Panc1 (cell line): ENCODE results near the gene SLC13A3. TPM values are rescaled to one million over a fixed set of nuclear protein-coding genes. Genes with fewer than 3 reads are reported as not detected.

ENCODE experiments used
- ATAC-seq: fragments of 200-7000 bp; cut with Tn5 transposase; 2 replicates; pipeline ENCODE4 v1.9.1; 2020; ENCODE audit warnings: mild to moderate bottlenecking, moderate library complexity
- BruUV-seq: library from RNA; stranded (reverse); fragments of 400-500 nt; replicated peaks from 2 replicates; lab custom pipeline; 2021; lab: Mats Ljungman, UMichigan
- CTCF ChIA-PET: fragments of 300-600 bp; sonication (Branson Sonifier 250); formaldehyde crosslinking; loops from one replicate; lab custom pipeline; 2022; ENCODE audit warnings: antibody characterized with exemption; lab: Charles Lee
- POLR2A ChIA-PET: fragments of 300-600 bp; sonication (Branson Sonifier 250); formaldehyde crosslinking; loops from one replicate; lab custom pipeline; 2022; ENCODE audit warnings: antibody characterized with exemption; lab: Charles Lee
- DNase-seq: peaks from one replicate; pipeline ENCODE4 v3.0.0-alpha.2; 2010; ENCODE audit warnings: low read depth, low spot score
- H3K27ac ChIP-seq: 2 replicates; pipeline ENCODE4 v1.5.1; 2011; ENCODE audit warnings: mild to moderate bottlenecking, low read length, inconsistent platforms
- H3K27me3 ChIP-seq: fragments of 200-500 bp; sonication (Bioruptor generic); 2 replicates; pipeline ENCODE4 v1.6.0; 2014; ENCODE audit warnings: low read length, inconsistent platforms; ENCODE audit not compliant: control insufficient read depth, insufficient read depth
- H3K36me3 ChIP-seq: fragments of 200-500 bp; sonication (Bioruptor generic); 2 replicates; pipeline ENCODE4 v1.5.1; 2014; ENCODE audit warnings: inconsistent platforms, mild to moderate bottlenecking, low read length, moderate library complexity; ENCODE audit not compliant: control insufficient read depth, insufficient read depth
- H3K4me1 ChIP-seq: 2 replicates; pipeline ENCODE4 v1.5.1; 2011; ENCODE audit warnings: inconsistent platforms, mild to moderate bottlenecking, low read length, moderate library complexity; ENCODE audit not compliant: control insufficient read depth, insufficient read depth
- H3K4me3 ChIP-seq, 2 experiments: 2 replicates each; pipeline ENCODE4 v1.5.1; 2011 to 2012; ENCODE audit warnings: low read depth in 2 of 2, low read length in 2 of 2, mild to moderate bottlenecking in 2 of 2, inconsistent platforms in 1 of 2, moderate library complexity in 1 of 2
- H3K9me3 ChIP-seq: fragments of 200-500 bp; sonication (Bioruptor generic); 2 replicates; pipeline ENCODE4 v1.5.1; 2014; ENCODE audit warnings: low read depth, mild to moderate bottlenecking, inconsistent platforms, low read length, moderate library complexity; ENCODE audit not compliant: control insufficient read depth, insufficient read depth
- CTCF ChIP-seq: fragments of 450-650 bp; IDR thresholded peaks from 2 replicates; pipeline ENCODE4 v1.5.1; 2017; ENCODE audit warnings: mild to moderate bottlenecking
- POLR2AphosphoS5 ChIP-seq: IDR thresholded peaks from 2 replicates; pipeline ENCODE4 v1.6.1; 2012; ENCODE audit warnings: mild to moderate bottlenecking, low read depth, low read length, moderate library complexity
- SIN3A ChIP-seq: IDR thresholded peaks from 2 replicates; pipeline ENCODE4 v1.6.1; 2012; ENCODE audit warnings: low read depth, mild to moderate bottlenecking, low read length, moderate library complexity, borderline replicate concordance; ENCODE audit not compliant: insufficient read depth
- TCF7L2 ChIP-seq: IDR thresholded peaks from 2 replicates; pipeline ENCODE4 v1.6.1; 2011; ENCODE audit warnings: mild to moderate bottlenecking, low read depth, low read length, inconsistent platforms
- in situ Hi-C: cut with HindIII; loops from 2 replicates; pipeline ENCODE4 v1.10.0; 2016; ENCODE audit warnings: low sequenced_read_pairs, low pct_unique_long_range_greater_than_20kb
- intact Hi-C: fragments of 100-400 bp; cut with micrococcal nuclease; formaldehyde crosslinking; loops from one replicate; pipeline ENCODE4 v1.10.0; 2022; ENCODE audit not compliant: unreplicated experiment
- total RNA-seq: library from RNA; stranded (reverse); gene quantifications from one replicate; pipeline ENCODE4 v1.2.1, GENCODE V29; 2021; ENCODE audit not compliant: unreplicated experiment
- TF ChIP-seq, protein P1 (sequence below), 2 experiments: IDR thresholded peaks; 2 replicates each; pipeline ENCODE4 v1.6.1; 2011 to 2012; ENCODE audit warnings: low read depth in 2 of 2, control low read depth in 1 of 2, low read length in 1 of 2, mild to moderate bottlenecking in 1 of 2, moderate library complexity in 1 of 2; ENCODE audit not compliant: insufficient read depth in 1 of 2

SLC13A3 gene
- total RNA-seq, 1 experiment from 2014 or later, result 0.31 TPM

DNA sequence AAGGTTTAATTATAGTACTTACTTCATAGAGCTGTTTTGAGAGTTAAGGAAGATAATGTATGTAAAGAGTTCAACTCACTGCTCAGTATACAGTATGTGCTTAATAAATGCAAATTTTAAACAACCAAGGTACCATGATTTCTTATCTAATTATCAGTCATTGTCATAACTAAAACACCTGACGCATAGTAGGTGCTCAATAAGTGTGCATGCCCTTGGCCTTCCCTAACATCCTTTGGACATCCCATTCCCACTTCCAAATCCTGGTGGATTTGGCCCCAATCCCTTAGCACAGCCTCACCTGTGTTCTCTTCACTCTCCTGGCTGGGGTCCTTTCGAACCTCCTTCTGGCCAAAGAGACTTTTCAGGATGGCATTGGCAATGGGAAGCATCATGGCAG is 41.1 kb downstream of the SLC13A3 start:
- H3K27ac ChIP-seq, result no peak overlapping the region
- DNase-seq, result no peak
- no peaks in the 10 kb centered on the region for H3K9me3 ChIP-seq
- H3K27me3 ChIP-seq, result peaks cover 9% of the 10 kb centered on the region
- H3K4me3 ChIP-seq, result no peak overlapping the region
- intact Hi-C loops, result no loop called here
- H3K36me3 ChIP-seq, result no peaks in the 10 kb centered on the region
- H3K4me1 ChIP-seq, result no peaks in the 10 kb centered on the region
- ChIA-PET POLR2A (no interaction called here), CTCF (no interaction called here)
- in situ Hi-C loops, result no loop called here
- TF ChIP-seq TCF7L2, result no peak
- no peak for TF ChIP-seq CTCF
- TF ChIP-seq, protein P1, sequence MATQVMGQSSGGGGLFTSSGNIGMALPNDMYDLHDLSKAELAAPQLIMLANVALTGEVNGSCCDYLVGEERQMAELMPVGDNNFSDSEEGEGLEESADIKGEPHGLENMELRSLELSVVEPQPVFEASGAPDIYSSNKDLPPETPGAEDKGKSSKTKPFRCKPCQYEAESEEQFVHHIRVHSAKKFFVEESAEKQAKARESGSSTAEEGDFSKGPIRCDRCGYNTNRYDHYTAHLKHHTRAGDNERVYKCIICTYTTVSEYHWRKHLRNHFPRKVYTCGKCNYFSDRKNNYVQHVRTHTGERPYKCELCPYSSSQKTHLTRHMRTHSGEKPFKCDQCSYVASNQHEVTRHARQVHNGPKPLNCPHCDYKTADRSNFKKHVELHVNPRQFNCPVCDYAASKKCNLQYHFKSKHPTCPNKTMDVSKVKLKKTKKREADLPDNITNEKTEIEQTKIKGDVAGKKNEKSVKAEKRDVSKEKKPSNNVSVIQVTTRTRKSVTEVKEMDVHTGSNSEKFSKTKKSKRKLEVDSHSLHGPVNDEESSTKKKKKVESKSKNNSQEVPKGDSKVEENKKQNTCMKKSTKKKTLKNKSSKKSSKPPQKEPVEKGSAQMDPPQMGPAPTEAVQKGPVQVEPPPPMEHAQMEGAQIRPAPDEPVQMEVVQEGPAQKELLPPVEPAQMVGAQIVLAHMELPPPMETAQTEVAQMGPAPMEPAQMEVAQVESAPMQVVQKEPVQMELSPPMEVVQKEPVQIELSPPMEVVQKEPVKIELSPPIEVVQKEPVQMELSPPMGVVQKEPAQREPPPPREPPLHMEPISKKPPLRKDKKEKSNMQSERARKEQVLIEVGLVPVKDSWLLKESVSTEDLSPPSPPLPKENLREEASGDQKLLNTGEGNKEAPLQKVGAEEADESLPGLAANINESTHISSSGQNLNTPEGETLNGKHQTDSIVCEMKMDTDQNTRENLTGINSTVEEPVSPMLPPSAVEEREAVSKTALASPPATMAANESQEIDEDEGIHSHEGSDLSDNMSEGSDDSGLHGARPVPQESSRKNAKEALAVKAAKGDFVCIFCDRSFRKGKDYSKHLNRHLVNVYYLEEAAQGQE (IDR thresholded peaks at IDR 0.05; ENCODE audit: insufficient read depth in 1 of 2, low read depth in 2 of 2, low read length in 1 of 2), result no peak
- TF ChIP-seq SIN3A, result no peak
- no peak for TF ChIP-seq POLR2AphosphoS5
- BruUV-seq, result no TSS peak
- no peak for ATAC-seq

DNA sequence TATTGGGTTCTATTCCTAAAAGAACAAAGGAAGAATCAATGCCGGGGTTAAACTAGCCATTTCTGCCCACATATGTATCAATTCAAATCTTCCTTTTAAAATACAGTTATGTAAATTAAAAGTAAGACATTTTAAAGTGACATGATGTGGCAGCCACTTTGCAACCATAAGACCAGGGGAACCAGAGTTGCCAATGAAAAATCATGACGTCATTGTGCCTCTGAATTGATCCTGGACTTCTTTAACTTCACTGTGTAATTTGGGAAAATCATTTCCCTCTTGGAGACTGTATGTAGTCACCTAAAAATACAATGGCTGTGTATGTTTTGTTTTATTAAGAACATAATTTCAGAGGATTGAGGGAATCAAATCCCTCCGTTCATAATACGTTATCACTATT is 42.2 kb downstream of the SLC13A3 start:
- peaks cover 5% of the 10 kb centered on the region for H3K27me3 ChIP-seq
- no peaks in the 10 kb centered on the region for H3K36me3 ChIP-seq
- CTCF ChIA-PET, result no interaction called here

More for the DNA sequence above, 42.2 kb downstream of the SLC13A3 start:
- no TSS peak for BruUV-seq
- TF ChIP-seq CTCF (no peak), POLR2AphosphoS5 (no peak), TCF7L2 (no peak), SIN3A (no peak)
- TF ChIP-seq, protein P1 (IDR thresholded peaks at IDR 0.05; ENCODE audit: insufficient read depth in 1 of 2, low read depth in 2 of 2, low read length in 1 of 2), result no peak
- Histone ChIP-seq H3K27ac (no peak overlapping the region), H3K4me3 (no peak overlapping the region), H3K4me1 (no peaks in the 10 kb centered on the region), H3K9me3 (no peaks in the 10 kb centered on the region)
- ATAC-seq (no peak), DNase-seq (no peak)
- intact Hi-C loops, result no loop called here
- POLR2A ChIA-PET, result no interaction called here
- in situ Hi-C loops, result no loop called here
